ENCODE data around the gene KRTAP10-6. TPM values are rescaled to one million over a fixed set of nuclear protein-coding genes. Genes with fewer than 3 reads are reported as not detected.
A peak's percentile ranks its signal among the peaks of the same experiment; 100 is the strongest.
"Not testable (repeated sequence)": the region's sequence is repeated elsewhere in the genome, so short reads cannot be mapped to it uniquely, and the experiment has no call there.

KRTAP10-6 gene
- total RNA-seq, 4 donors from 2014 or later = not detected

GRCh38 chr21:44574457-44575306 lies 17.6 kb downstream of the KRTAP10-6 start:
- Histone ChIP-seq H3K4me1 (no peaks in the 10 kb centered on the region), H3K27ac (replicated peaks in 1 of 4) (no peak overlapping the region), H3K36me3 (no peaks in the 10 kb centered on the region), H3K4me3 (no peak overlapping the region), H3K27me3 (peaks cover 0 to 48% (median 0%) of the 10 kb centered on the region in 4 donors), H3K9me3 (peaks cover 0 to 25% (median 18%) of the 10 kb centered on the region in 4 donors)
- DNase-seq (ENCODE audit: extremely low spot score) = peak; percentile 68
- TF ChIP-seq CTCF (IDR thresholded peaks at IDR 0.05) (no peak), POLR2AphosphoS5 (IDR thresholded peaks at IDR 0.05) (no peak)
- 36% methylated on average over 9 of the region's 21 CpGs for WGBS
- intact Hi-C loops (cut with DNase I) = no loop called here

GRCh38 chr21:44573630-44574456 lies 18.5 kb downstream of the KRTAP10-6 start, which contains the start of gene KRTAP10-4:
KRTAP10-4 (plus strand) TSS chr21:44573729; CDS start chr21:44573759, 30 bp downstream.
- peaks cover 0 to 25% (median 18%) of the 10 kb centered on the region in 4 donors for H3K9me3 ChIP-seq
- H3K36me3 ChIP-seq; H3K27ac ChIP-seq (replicated peaks in 1 of 4); H3K4me1 ChIP-seq; intact Hi-C loops (cut with DNase I); H3K4me3 ChIP-seq: not testable (repeated sequence)
- DNase-seq (ENCODE audit: extremely low spot score) = peak; percentile 29
- H3K27me3 ChIP-seq = peaks cover 0 to 49% (median 0%) of the 10 kb centered on the region in 4 donors
- WGBS = 55% methylated on average over 8 of the region's 25 CpGs

- no peaks in the 10 kb centered on the region for H3K4me1 ChIP-seq
- no peak overlapping the region for H3K4me3 ChIP-seq
- peaks cover 0 to 25% (median 18%) of the 10 kb centered on the region in 4 donors for H3K9me3 ChIP-seq
- peak; percentile 62 for DNase-seq (ENCODE audit: extremely low spot score)
- H3K27ac ChIP-seq (replicated peaks in 1 of 4) = no peak overlapping the region
- H3K27me3 ChIP-seq = peaks cover 0 to 56% (median 0%) of the 10 kb centered on the region in 4 donors
- H3K36me3 ChIP-seq = no peaks in the 10 kb centered on the region
- WGBS = 87% methylated on average over 15 of the region's 15 CpGs
- no peak for TF ChIP-seq POLR2AphosphoS5 (IDR thresholded peaks at IDR 0.05)
- no peak for TF ChIP-seq POLR2A (IDR thresholded peaks at IDR 0.05; ENCODE audit: low read depth)
- TF ChIP-seq EP300 (IDR thresholded peaks at IDR 0.05) = no peak
- TF ChIP-seq CTCF (IDR thresholded peaks at IDR 0.05) = no peak
- intact Hi-C loops (cut with DNase I) = no loop called here
Observed at GRCh38 chr21:44572959-44573583, 19.2 kb downstream of the KRTAP10-6 start.

- H3K9me3 ChIP-seq = peaks cover 0 to 20% (median 13%) of the 10 kb centered on the region in 4 donors
- H3K27me3 ChIP-seq = peaks cover 0 to 58% (median 0%) of the 10 kb centered on the region in 4 donors
- no peaks in the 10 kb centered on the region for H3K4me1 ChIP-seq
- TF ChIP-seq EP300 (IDR thresholded peaks at IDR 0.05) (no peak), POLR2A (IDR thresholded peaks at IDR 0.05; ENCODE audit: low read depth) (no peak), POLR2AphosphoS5 (IDR thresholded peaks at IDR 0.05) (no peak)
- H3K36me3 ChIP-seq = no peaks in the 10 kb centered on the region
- H3K27ac ChIP-seq (replicated peaks in 1 of 4) = no peak overlapping the region
- DNase-seq (ENCODE audit: extremely low spot score) = peak; percentile 62
- WGBS = 89% methylated on average over 39 of the region's 40 CpGs
- intact Hi-C loops (cut with DNase I) = no loop called here
- no peak overlapping the region for H3K4me3 ChIP-seq
Observed at GRCh38 chr21:44571844-44572782, 20.2 kb downstream of the KRTAP10-6 start.

- Histone ChIP-seq H3K4me1 (no peaks in the 10 kb centered on the region), H3K9me3 (peaks cover 0 to 12% (median 6%) of the 10 kb centered on the region in 4 donors), H3K36me3 (no peaks in the 10 kb centered on the region), H3K4me3 (no peak overlapping the region), H3K27me3 (peaks cover 0 to 58% (median 0%) of the 10 kb centered on the region in 4 donors), H3K27ac (replicated peaks in 1 of 4) (no peak overlapping the region)
- peak; percentile 60 for DNase-seq (ENCODE audit: extremely low spot score)
- WGBS = 78% methylated on average over 3 of the region's 4 CpGs
- TF ChIP-seq CTCF (IDR thresholded peaks at IDR 0.05) (no peak), POLR2A (IDR thresholded peaks at IDR 0.05; ENCODE audit: low read depth) (no peak), POLR2AphosphoS5 (IDR thresholded peaks at IDR 0.05) (no peak)
- intact Hi-C loops (cut with DNase I) = no loop called here
Observed at GRCh38 chr21:44571296-44571695, 21.0 kb downstream of the KRTAP10-6 start.

All from esophagus muscularis mucosa (tissue), 4 donors.